GM18502 (cell line): ENCODE results near the gene TBC1D19.

Experiments
- ATAC-seq: cut with Tn5 transposase; IDR thresholded peaks from one replicate; pipeline ENCODE4 v1.9.1; 2021; ENCODE audit warnings: mild to moderate bottlenecking; ENCODE audit not compliant: unreplicated experiment, poor library complexity

TBC1D19 gene

GRCh38 chr4:26803211-26803861 is 219.5 kb downstream of the TBC1D19 start:
- no peak for ATAC-seq

GRCh38 chr4:26804451-26804850 is 220.6 kb downstream of the TBC1D19 start:
- no peak for ATAC-seq

- no peak for ATAC-seq
Observed at GRCh38 chr4:26804925-26805324, 221.0 kb downstream of the TBC1D19 start.
